HG03025 (cell line): ENCODE measurements around the gene TET3.

Source experiments
- ATAC-seq: cut with Tn5 transposase; IDR thresholded peaks from one replicate; pipeline ENCODE4 v1.9.1; 2021; ENCODE audit warnings: mild to moderate bottlenecking, moderate library complexity; ENCODE audit not compliant: unreplicated experiment, low FRiP score

The TET3 gene

GRCh38 chr2:73985308-73986084 lies 786 bp downstream of the TET3 start:
- ATAC-seq, result peak; percentile 29

GRCh38 chr2:73986085-73986681 lies 1.5 kb downstream of the TET3 start:
- ATAC-seq, result no peak

GRCh38 chr2:73987109-73987947 lies 2.6 kb downstream of the TET3 start:
- no peak for ATAC-seq

GRCh38 chr2:73987948-73988700 lies 3.4 kb downstream of the TET3 start:
- no peak for ATAC-seq

- no peak for ATAC-seq
These were observed 5.3 kb downstream of the TET3 start for GRCh38 chr2:73989972-73990371.

GRCh38 chr2:73990531-73990930 lies 5.8 kb downstream of the TET3 start:
- ATAC-seq, result no peak

- no peak for ATAC-seq
These were observed 7.3 kb downstream of the TET3 start for GRCh38 chr2:73992036-73992435.

GRCh38 chr2:73993376-73993775 lies 8.7 kb downstream of the TET3 start:
- no peak for ATAC-seq

GRCh38 chr2:73993778-73994177 lies 9.1 kb downstream of the TET3 start:
- no peak for ATAC-seq

GRCh38 chr2:73994178-73994831 lies 9.6 kb downstream of the TET3 start:
- no peak for ATAC-seq

- ATAC-seq, result no peak
These were observed 11.1 kb downstream of the TET3 start for GRCh38 chr2:73995810-73996209.

- ATAC-seq, result no peak
These were observed 13.1 kb downstream of the TET3 start for GRCh38 chr2:73997813-73998212.

- no peak for ATAC-seq
These were observed 13.7 kb downstream of the TET3 start for GRCh38 chr2:73998451-73998850.

GRCh38 chr2:73998933-73999332 lies 14.2 kb downstream of the TET3 start:
- ATAC-seq, result no peak

- no peak for ATAC-seq
These were observed 15.3 kb downstream of the TET3 start for GRCh38 chr2:73999881-74000597.

GRCh38 chr2:74000666-74001065 lies 16.0 kb downstream of the TET3 start:
- ATAC-seq, result no peak

GRCh38 chr2:74001121-74001520 lies 16.4 kb downstream of the TET3 start:
- ATAC-seq, result no peak

GRCh38 chr2:74001781-74002504 lies 17.2 kb downstream of the TET3 start:
- no peak for ATAC-seq
